Peyer's patch (tissue), 4 donors: Measurements from ENCODE around the gene UNC13C.

ENCODE experiments used
- CTCF ChIP-seq, 6 experiments: fragments of 450-650 bp in 4 of 6; fragments of 200-600 bp in 2 of 6; sonication (generic) in 1 of 6; IDR thresholded peaks; one replicate each; pipeline ENCODE4 v1.5.1; 2017 to 2019; ENCODE audit warnings: antibody characterized with exemption in 6 of 6, mild to moderate bottlenecking in 3 of 6, moderate library complexity in 1 of 6
- POLR2A ChIP-seq, 2 donors: fragments of 450-650 bp; IDR thresholded peaks; one replicate each; pipeline ENCODE4 v1.5.1; 2017; ENCODE audit warnings: antibody characterized with exemption in 2 of 2, mild to moderate bottlenecking in 2 of 2, moderate library complexity in 2 of 2

DNA sequence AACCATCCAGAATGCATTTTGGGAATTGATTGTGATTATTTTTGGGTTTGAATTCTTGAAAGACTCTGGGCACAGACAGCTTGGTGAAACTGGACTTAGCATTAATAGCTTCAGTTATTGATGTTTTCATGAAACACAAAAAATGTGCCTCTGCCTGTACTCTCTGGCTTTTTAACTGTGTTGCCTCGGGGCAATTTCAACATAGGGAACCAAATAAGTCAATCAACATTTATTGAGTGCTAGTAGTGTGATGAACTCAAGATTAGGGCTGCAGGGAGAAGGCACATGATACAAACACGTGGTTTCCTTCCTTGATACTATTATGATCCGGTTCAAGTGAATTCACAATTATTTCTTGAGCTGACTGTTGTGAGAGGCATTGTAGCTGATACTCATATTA is 50.8 kb downstream of the UNC13C start:
- TF ChIP-seq CTCF (IDR thresholded peaks at IDR 0.05) (no peak), POLR2A (IDR thresholded peaks at IDR 0.05) (no peak)
